HUES48 (cell line): Measurements from ENCODE around the gene TPRKB.
"Not testable (repeated sequence)": the region's sequence is repeated elsewhere in the genome, so short reads cannot be mapped to it uniquely, and the experiment has no call there.

ENCODE experiments used
- H3K27ac ChIP-seq: one replicate; pipeline ENCODE4 v1.7.0; 2013; ENCODE audit warnings: low read depth, low read length, inconsistent platforms
- H3K27me3 ChIP-seq: 2 replicates; pipeline ENCODE4 v1.6.1; 2013; ENCODE audit warnings: mild to moderate bottlenecking, low read length; ENCODE audit not compliant: control insufficient read depth, insufficient read depth
- H3K36me3 ChIP-seq: 2 replicates; pipeline ENCODE4 v1.6.1; 2013; ENCODE audit warnings: low read length; ENCODE audit not compliant: control insufficient read depth, insufficient read depth
- H3K4me1 ChIP-seq: 2 replicates; pipeline ENCODE4 v1.6.1; 2013; ENCODE audit warnings: mild to moderate bottlenecking, low read length; ENCODE audit not compliant: control insufficient read depth, insufficient read depth
- H3K4me3 ChIP-seq: 2 replicates; pipeline ENCODE4 v1.5.1; 2013; ENCODE audit warnings: mild to moderate bottlenecking, low read depth, low read length
- H3K9ac ChIP-seq: 2 replicates; pipeline ENCODE4 v1.6.1; 2013; ENCODE audit warnings: mild to moderate bottlenecking, low read depth, low read length, moderate library complexity
- H3K9me3 ChIP-seq: 2 replicates; pipeline ENCODE4 v1.6.1; 2013; ENCODE audit warnings: low read length; ENCODE audit not compliant: control insufficient read depth, insufficient read depth

Gene TPRKB

GRCh38 chr2:73739101-73739500 is 2.0 kb upstream of the TPRKB start:
- Histone ChIP-seq H3K9ac (no peak overlapping the region), H3K9me3 (peaks cover 9% of the 10 kb centered on the region), H3K4me3 (no peak overlapping the region), H3K27me3 (peaks cover 41% of the 10 kb centered on the region), H3K4me1 (0 out of 2 replicates have a peak, but pooled peaks cover 7% of the 10 kb centered on the region), H3K27ac (no peak overlapping the region), H3K36me3 (0 out of 2 replicates have a peak, but pooled peaks cover 5% of the 10 kb centered on the region)

- Histone ChIP-seq H3K9ac (peak overlapping the region; percentile 35), H3K4me1 (0 out of 2 replicates have a peak, but pooled peaks cover 7% of the 10 kb centered on the region), H3K27ac (no peak overlapping the region), H3K36me3 (peaks cover 25% of the 10 kb centered on the region), H3K27me3 (peaks cover 31% of the 10 kb centered on the region), H3K4me3 (peak overlapping the region; percentile 94), H3K9me3 (peaks cover 9% of the 10 kb centered on the region)
Observed at GRCh38 chr2:73736378-73736777, 767 bp downstream of the TPRKB start.

GRCh38 chr2:73730810-73731209 is 6.3 kb downstream of the TPRKB start:
- no peak overlapping the region for H3K27ac ChIP-seq
- peaks cover 45% of the 10 kb centered on the region for H3K36me3 ChIP-seq
- no peak overlapping the region for H3K9ac ChIP-seq
- no peak overlapping the region for H3K4me3 ChIP-seq
- H3K27me3 ChIP-seq: no peaks in the 10 kb centered on the region
- H3K9me3 ChIP-seq: no peaks in the 10 kb centered on the region
- no peaks in the 10 kb centered on the region for H3K4me1 ChIP-seq

- no peak overlapping the region for H3K27ac ChIP-seq
- H3K4me3 ChIP-seq: no peak overlapping the region
- H3K36me3 ChIP-seq: peaks cover 39% of the 10 kb centered on the region
- no peaks in the 10 kb centered on the region for H3K9me3 ChIP-seq
- no peaks in the 10 kb centered on the region for H3K27me3 ChIP-seq
- no peaks in the 10 kb centered on the region for H3K4me1 ChIP-seq
- no peak overlapping the region for H3K9ac ChIP-seq
Observed at GRCh38 chr2:73728711-73729110, 8.4 kb downstream of the TPRKB start.

- Histone ChIP-seq H3K9me3 (no peaks in the 10 kb centered on the region), H3K36me3 (peaks cover 33% of the 10 kb centered on the region), H3K9ac (no peak overlapping the region), H3K4me1 (no peaks in the 10 kb centered on the region), H3K27me3 (no peaks in the 10 kb centered on the region), H3K27ac (no peak overlapping the region), H3K4me3 (no peak overlapping the region)
Observed at GRCh38 chr2:73728043-73728442, 9.1 kb downstream of the TPRKB start.

GRCh38 chr2:73726657-73727056 is 10.5 kb downstream of the TPRKB start:
- not testable (repeated sequence) for H3K27me3 ChIP-seq, H3K9me3 ChIP-seq, H3K4me1 ChIP-seq, H3K9ac ChIP-seq, H3K27ac ChIP-seq, H3K4me3 ChIP-seq
- H3K36me3 ChIP-seq: peaks cover 22% of the 10 kb centered on the region

- Histone ChIP-seq H3K9ac (no peak overlapping the region), H3K4me1 (no peaks in the 10 kb centered on the region), H3K36me3 (no peaks in the 10 kb centered on the region), H3K9me3 (peaks cover 4% of the 10 kb centered on the region; the same call in 1 of the 2 replicates), H3K4me3 (no peak overlapping the region), H3K27me3 (no peaks in the 10 kb centered on the region), H3K27ac (no peak overlapping the region)
Observed at GRCh38 chr2:73718851-73719621, 18.1 kb downstream of the TPRKB start.

GRCh38 chr2:73718421-73718820 is 18.7 kb downstream of the TPRKB start:
- Histone ChIP-seq H3K4me3 (no peak overlapping the region), H3K9ac (no peak overlapping the region), H3K27ac (no peak overlapping the region), H3K27me3 (no peaks in the 10 kb centered on the region), H3K4me1 (no peaks in the 10 kb centered on the region), H3K9me3 (peaks cover 4% of the 10 kb centered on the region; the same call in 1 of the 2 replicates), H3K36me3 (no peaks in the 10 kb centered on the region)

- H3K27me3 ChIP-seq, H3K9me3 ChIP-seq, H3K36me3 ChIP-seq, H3K4me3 ChIP-seq, H3K4me1 ChIP-seq, H3K27ac ChIP-seq, H3K9ac ChIP-seq: not testable (repeated sequence)
Observed at GRCh38 chr2:73717695-73718094, 19.4 kb downstream of the TPRKB start.

GRCh38 chr2:73717251-73717606 is 19.9 kb downstream of the TPRKB start:
- H3K4me3 ChIP-seq: no peak overlapping the region
- H3K9ac ChIP-seq: no peak overlapping the region
- H3K4me1 ChIP-seq: no peaks in the 10 kb centered on the region
- H3K27me3 ChIP-seq: no peaks in the 10 kb centered on the region
- no peak overlapping the region for H3K27ac ChIP-seq
- H3K9me3 ChIP-seq: peaks cover 4% of the 10 kb centered on the region; the same call in 1 of the 2 replicates
- no peaks in the 10 kb centered on the region for H3K36me3 ChIP-seq

GRCh38 chr2:73716543-73717250 is 20.4 kb downstream of the TPRKB start:
- Histone ChIP-seq H3K9ac (no peak overlapping the region), H3K36me3 (no peaks in the 10 kb centered on the region), H3K27ac (no peak overlapping the region), H3K4me1 (no peaks in the 10 kb centered on the region), H3K4me3 (no peak overlapping the region), H3K9me3 (peaks cover 4% of the 10 kb centered on the region; the same call in 1 of the 2 replicates), H3K27me3 (no peaks in the 10 kb centered on the region)
